K562 (cell line): ENCODE data around the gene SOCS2. TPM values are rescaled to one million over a fixed set of nuclear protein-coding genes. Genes with fewer than 3 reads are reported as not detected.

Experiments used
- MAZ ChIP-seq, 2 experiments: fragments of 450-650 bp in 1 of 2; sonication (generic) in 1 of 2; formaldehyde crosslinking; IDR thresholded peaks in 1 of 2; conservative IDR thresholded peaks in 1 of 2; 2 replicates each; pipeline versions ENCODE4 v1.4.0 to v1.5.0; 2020; ENCODE audit warnings: mild to moderate bottlenecking in 1 of 2, missing genetic modification reagents in 1 of 2
- MGA ChIP-seq: fragments of 450-650 bp; IDR thresholded peaks from 2 replicates; pipeline ENCODE4 v1.6.1; 2016; ENCODE audit warnings: mild to moderate bottlenecking, moderate library complexity
- MXD1 ChIP-seq: fragments of 250-450 bp; sonication (Bioruptor Pico); IDR thresholded peaks from 2 replicates; pipeline ENCODE4 v1.8.0; 2021; ENCODE audit warnings: borderline replicate concordance, mild to moderate bottlenecking, moderate library complexity; ENCODE audit not compliant: poor library complexity, severe bottlenecking
- NR2C2 ChIP-seq, 2 experiments: fragments of 200-800 bp in 1 of 2; sonication (Bioruptor generic) in 1 of 2; sonication (generic) in 1 of 2; formaldehyde crosslinking in 1 of 2; IDR thresholded peaks; 2 replicates each; pipeline versions ENCODE4 v1.6.1 to v1.8.0; 2016 to 2022; ENCODE audit warnings: mild to moderate bottlenecking in 1 of 2, missing compliant biosample characterization in 1 of 2, missing genetic modification characterization in 1 of 2, missing genetic modification reagents in 1 of 2
- TCF7L2 ChIP-seq: fragments of 150-350 bp; IDR thresholded peaks from 2 replicates; pipeline ENCODE4 v1.6.1; 2016; ENCODE audit warnings: low read depth, mild to moderate bottlenecking, low read length, moderate library complexity
- USF1 ChIP-seq: sonication (generic); formaldehyde crosslinking; IDR thresholded peaks from 2 replicates; pipeline ENCODE4 v1.9.0; 2022; ENCODE audit warnings: mild to moderate bottlenecking, missing genetic modification reagents
- VEZF1 ChIP-seq: fragments of 200-800 bp; sonication (Bioruptor generic); IDR thresholded peaks from 2 replicates; pipeline ENCODE4 v1.6.1; 2017; ENCODE audit warnings: missing genetic modification characterization, missing compliant biosample characterization
- ZBTB8A ChIP-seq: fragments of 450-650 bp; IDR thresholded peaks from 2 replicates; pipeline ENCODE4 v1.6.1; 2018; ENCODE audit warnings: mild to moderate bottlenecking, moderate library complexity; ENCODE audit not compliant: partially characterized antibody
- ZNF253 ChIP-seq: fragments of 250-450 bp; sonication (Bioruptor Pico); conservative IDR thresholded peaks from 2 replicates; pipeline ENCODE4 v1.6.1; 2021; ENCODE audit warnings: mild to moderate bottlenecking
- ZNF639 ChIP-seq, 2 experiments: fragments of 200-800 bp in 1 of 2; sonication (Bioruptor generic) in 1 of 2; sonication (generic) in 1 of 2; formaldehyde crosslinking in 1 of 2; IDR thresholded peaks in 1 of 2; conservative IDR thresholded peaks in 1 of 2; 2 replicates each; pipeline versions ENCODE4 v1.5.0 to v1.6.1; 2016 to 2020; ENCODE audit warnings: missing compliant biosample characterization in 1 of 2, missing genetic modification characterization in 1 of 2, missing genetic modification reagents in 1 of 2
- polyA plus RNA-seq, 8 experiments: library from polyadenylated mRNA; depleted of rRNA in 4 of 8; stranded (reverse) in 5 of 8; unstranded in 3 of 8; fragments of >200 nt; fragmentation: Nextera tagmentation in 2 of 8; fragmentation: Illumina TruSeq in 1 of 8; extraction: Ambion mirVana in 2 of 8; extraction: Trizol in 1 of 8; gene quantifications; 2 replicates each; pipeline versions ENCODE4 v1.2.1 to v1.2.3, GENCODE V29; 2011 to 2014; ENCODE audit warnings: inconsistent platforms in 1 of 8, missing spikeins in 1 of 8
- total RNA-seq, 7 experiments: library from RNA; depleted of rRNA in 6 of 7; stranded (reverse); fragments of >200 nt in 6 of 7; fragmentation: Illumina TruSeq in 2 of 7; extraction: Trizol in 2 of 7; gene quantifications; 2 replicates each; pipeline versions ENCODE4 v1.2.1 to v1.2.3, GENCODE V29; 2011 to 2021; ENCODE audit warnings: low replicate concordance in 1 of 7

SOCS2 gene
- total and polyA plus RNA-seq, 9 of the 15 experiments (the other 6 are each of a cell fraction or from before 2014, with no cell fraction given): 37.0 to 162 (median 98.7) TPM

- TF ChIP-seq MGA (peak; percentile 65), USF1 (CRISPR knock-in tag) (no peak), ZBTB8A (no peak), VEZF1 (no peak), ZNF253 (no peak), TCF7L2 (no peak), MAZ (CRISPR knock-in tag; conservative IDR thresholded peaks at IDR 0.05 in 1 of 2, IDR thresholded peaks at IDR 0.05 in 1 of 2) (0 out of 4 replicates have a peak, but pooled peaks of 1 of the 2 experiments have one; percentile 23), NR2C2 (CRISPR knock-in tag; IDR thresholded peaks at IDR 0.05) (no peak), NR2C2 (tag; IDR thresholded peaks at IDR 0.05) (no peak), MXD1 (CRISPR knock-in tag) (no peak), ZNF639 (CRISPR knock-in tag; conservative IDR thresholded peaks at IDR 0.05 in 1 of 2, IDR thresholded peaks at IDR 0.05 in 1 of 2) (no peak)
These were observed 31.3 kb downstream of the SOCS2 start (continued) for GRCh38 chr12:93603762-93604161.
